ENCODE measurements around the gene CLN6. TPM values are rescaled to one million over a fixed set of nuclear protein-coding genes. Genes with fewer than 3 reads are reported as not detected.
"Not testable (repeated sequence)": the region's sequence is repeated elsewhere in the genome, so short reads cannot be mapped to it uniquely, and the experiment has no call there.

Gene CLN6
- total and polyA plus RNA-seq, 12 donors = 9.2 to 36.6 (median 25.8) TPM

DNA sequence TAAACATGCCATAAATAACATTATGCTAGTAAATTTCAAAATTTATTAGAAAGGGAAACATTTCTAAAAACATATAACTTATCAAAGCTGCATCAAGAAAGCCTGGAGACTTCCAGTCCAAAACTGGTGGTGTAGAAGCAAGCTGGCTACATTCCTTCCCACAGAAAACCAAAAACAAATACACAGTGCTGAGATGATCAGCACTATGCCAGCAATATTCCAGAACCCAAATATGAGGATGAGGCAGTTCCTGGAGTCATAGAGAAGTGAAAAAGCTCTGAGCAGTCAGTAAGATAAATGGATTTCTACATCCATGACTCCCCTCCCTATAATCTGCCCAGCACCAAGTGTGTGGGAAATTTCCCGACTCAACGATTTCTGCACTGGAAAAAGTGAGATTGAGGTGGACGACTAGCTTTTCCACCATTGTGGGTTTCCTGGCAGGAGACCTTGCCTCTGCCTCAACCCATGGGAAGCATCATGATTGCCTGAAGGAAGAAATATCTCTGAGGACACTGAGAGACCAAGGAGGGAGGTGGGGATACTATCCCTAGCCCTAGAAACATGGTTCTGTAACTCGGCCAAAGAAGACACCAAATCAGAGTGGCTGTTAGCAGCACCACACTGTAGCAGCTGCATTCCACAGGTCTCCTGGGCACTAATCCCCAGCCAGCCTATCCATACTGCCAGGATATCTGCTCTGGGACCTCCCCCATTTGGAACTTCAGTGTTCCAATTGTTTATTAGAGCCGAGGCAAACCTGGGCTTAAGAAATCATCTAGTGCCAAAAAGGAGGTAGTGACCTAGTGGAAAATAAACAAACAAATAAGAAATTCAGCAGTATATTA lies 11.8 kb upstream of the CLN6 start:
- H3K4me3 ChIP-seq = no peak overlapping the region
- no peaks in the 10 kb centered on the region for H3K36me3 ChIP-seq (replicated peaks in 1 of 2)
- H3K27me3 ChIP-seq = no peaks in the 10 kb centered on the region
- H3K9me3 ChIP-seq (replicated peaks in 1 of 3) = peaks cover 0 to 5% (median 5%) of the 10 kb centered on the region in 3 donors
- DNase-seq = peak in 1 of 7 donors; percentile 28
- WGBS, 4 donors = 77 to 82% (median 81%) methylated on average over 5 of the region's 5 CpGs
- no peak for TF ChIP-seq POLR2A (IDR thresholded peaks at IDR 0.05)
- TF ChIP-seq CTCF (IDR thresholded peaks at IDR 0.05) = no peak
- no peak overlapping the region for H3K27ac ChIP-seq
- H3K4me1 ChIP-seq (replicated peaks in 1 of 2) = no peaks in the 10 kb centered on the region
- intact Hi-C loops (cut with DNase I) = no loop called here

DNA sequence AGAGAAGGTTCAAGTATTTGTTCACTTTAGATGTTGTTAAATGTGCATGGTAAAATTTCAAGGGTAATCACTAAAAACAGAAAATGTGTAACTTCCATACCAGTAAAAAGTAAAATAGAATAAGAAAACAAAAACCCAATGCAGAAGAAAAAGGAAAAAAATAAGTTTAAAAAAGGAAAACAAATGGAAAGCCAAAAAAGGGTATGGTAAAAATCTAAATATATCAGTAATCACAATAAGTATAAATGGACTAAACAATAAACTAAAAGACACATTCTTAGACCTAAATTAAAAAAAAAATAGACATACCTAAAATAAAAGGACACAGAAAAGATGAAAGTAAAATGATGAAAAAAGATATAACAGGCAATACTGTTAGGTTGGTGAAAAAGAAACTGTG lies 9.5 kb upstream of the CLN6 start:
- H3K9me3 ChIP-seq (replicated peaks in 1 of 3) = peaks cover 0 to 5% (median 0%) of the 10 kb centered on the region in 3 donors
- DNase-seq = no peak
- no peaks in the 10 kb centered on the region for H3K36me3 ChIP-seq (replicated peaks in 1 of 2)
- no peaks in the 10 kb centered on the region for H3K4me1 ChIP-seq (replicated peaks in 1 of 2)
- no peak for TF ChIP-seq POLR2A (IDR thresholded peaks at IDR 0.05)
- no peak for TF ChIP-seq CTCF (IDR thresholded peaks at IDR 0.05)
- no peak overlapping the region for H3K27ac ChIP-seq
- no peaks in the 10 kb centered on the region for H3K27me3 ChIP-seq
- H3K4me3 ChIP-seq = no peak overlapping the region
- intact Hi-C loops (cut with DNase I) = no loop called here

- 84 to 95% (median 86%) methylated on average over 3 to 4 of the region's 4 CpGs for WGBS, 4 donors
- TF ChIP-seq POLR2A (IDR thresholded peaks at IDR 0.05) (no peak), CTCF (IDR thresholded peaks at IDR 0.05) (no peak)
- DNase-seq = peak in 1 of 7 donors; percentile 30
Observed at GRCh38 chr15:68235022-68235421, 5.5 kb upstream of the CLN6 start.

GRCh38 chr15:68234520-68234919 lies 5.0 kb upstream of the CLN6 start:
- peak in 1 of 7 donors; percentile 38 for DNase-seq
- 88 to 96% (median 92%) methylated on average over 9 of the region's 9 CpGs for WGBS, 4 donors

More at GRCh38 chr15:68235022-68235421, 5.5 kb upstream of the CLN6 start:
- no peaks in the 10 kb centered on the region for H3K36me3 ChIP-seq (replicated peaks in 1 of 2)
- H3K9me3 ChIP-seq (replicated peaks in 1 of 3) = peaks cover 0 to 4% (median 0%) of the 10 kb centered on the region in 3 donors
- H3K27me3 ChIP-seq = no peaks in the 10 kb centered on the region
- peaks cover 0 to 3% of the 10 kb centered on the region in 2 donors for H3K4me1 ChIP-seq (replicated peaks in 1 of 2)
- no peak overlapping the region for H3K27ac ChIP-seq
- H3K4me3 ChIP-seq = no peak overlapping the region
- intact Hi-C loops (cut with DNase I) = no loop called here

DNA sequence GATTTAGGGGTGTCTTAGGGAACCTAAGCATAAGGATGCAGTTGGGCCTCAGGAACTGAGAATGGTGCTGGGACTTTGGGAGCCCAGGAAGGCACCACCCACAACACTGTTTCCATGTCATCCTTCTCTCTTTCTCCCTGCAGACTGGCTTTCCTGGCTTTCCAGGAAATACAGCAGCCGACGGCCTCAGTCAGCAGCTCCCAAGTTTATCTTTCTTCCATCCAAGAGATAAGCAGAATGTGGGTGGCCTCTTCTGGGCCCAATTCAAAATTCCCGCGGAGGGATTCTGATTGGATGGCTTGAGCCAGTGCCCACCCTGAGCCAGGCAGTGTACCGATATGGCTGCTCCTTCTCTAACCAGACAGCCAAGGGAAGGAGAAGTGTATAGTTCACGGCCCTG lies 4.5 kb upstream of the CLN6 start:
- no peak for TF ChIP-seq CTCF (IDR thresholded peaks at IDR 0.05)
- no peak for TF ChIP-seq POLR2A (IDR thresholded peaks at IDR 0.05)
- peaks cover 0 to 5% of the 10 kb centered on the region in 2 donors for H3K4me1 ChIP-seq (replicated peaks in 1 of 2)
- 59 to 67% (median 61%) methylated on average over 5 to 6 of the region's 6 CpGs for WGBS, 4 donors
- intact Hi-C loops (cut with DNase I) = no loop called here
- no peak overlapping the region for H3K4me3 ChIP-seq
- DNase-seq = peak in 1 of 7 donors; percentile 46
- no peaks in the 10 kb centered on the region for H3K27me3 ChIP-seq
- H3K9me3 ChIP-seq (replicated peaks in 1 of 3) = no peaks in the 10 kb centered on the region
- no peaks in the 10 kb centered on the region for H3K36me3 ChIP-seq (replicated peaks in 1 of 2)
- no peak overlapping the region for H3K27ac ChIP-seq

More at GRCh38 chr15:68234520-68234919, 5.0 kb upstream of the CLN6 start:
- H3K4me3 ChIP-seq; intact Hi-C loops (cut with DNase I); H3K4me1 ChIP-seq (replicated peaks in 1 of 2); H3K27ac ChIP-seq; H3K36me3 ChIP-seq (replicated peaks in 1 of 2); H3K27me3 ChIP-seq; H3K9me3 ChIP-seq (replicated peaks in 1 of 3): not testable (repeated sequence)

All from adrenal gland (tissue), 12 donors.